NCI-H2029 (cell line): ENCODE data around the gene NDUFC2.
"Not testable (repeated sequence)": the region's sequence is repeated elsewhere in the genome, so short reads cannot be mapped to it uniquely, and the experiment has no call there.

Source experiments
- DNase-seq: peaks from one replicate; lab custom pipeline; 2025; lab: John Stamatoyannopoulos, UW

Gene NDUFC2

GRCh38 chr11:78079232-78080083, at the start of gene NDUFC2:
TSS of gene NDUFC2 (minus strand) at chr11:78079862. CDS start at chr11:78079744, 118 bp downstream.
- DNase-seq: peak; percentile 62

GRCh38 chr11:78127403-78127802, 47.7 kb upstream of the NDUFC2 start:
- no peak for DNase-seq

DNA sequence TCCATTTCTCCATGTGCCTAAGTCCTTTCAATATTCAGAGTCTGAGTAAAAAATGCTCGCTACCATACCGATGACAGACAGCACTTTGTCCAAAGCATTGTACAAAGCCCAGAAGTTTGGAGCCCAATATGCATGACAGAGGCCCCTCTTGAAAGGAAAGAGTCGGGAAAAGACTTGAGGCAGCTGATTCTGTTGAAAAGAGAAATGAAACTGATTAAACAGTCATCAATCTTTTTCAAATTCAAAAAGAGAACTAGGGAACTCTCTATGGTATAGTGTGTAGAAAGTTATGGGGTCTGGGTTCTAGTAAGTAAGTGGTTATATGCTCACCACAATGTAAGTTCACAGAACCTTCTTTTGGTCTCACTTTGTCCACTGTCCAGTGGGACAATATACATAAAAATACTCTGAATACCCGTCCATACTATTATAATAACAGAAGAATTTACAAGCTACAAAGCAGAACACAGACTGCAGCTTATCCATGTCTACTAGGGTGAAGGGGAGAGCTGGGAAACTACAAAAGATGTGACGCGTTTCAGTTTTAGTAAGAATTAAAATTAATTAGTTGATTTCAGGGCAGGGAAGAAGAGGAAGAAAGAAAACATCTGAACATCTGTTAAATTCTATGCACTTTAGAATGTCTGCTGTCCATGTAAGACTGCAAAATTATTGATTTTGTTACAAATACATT, 33.1 kb upstream of the NDUFC2 start:
- no peak for DNase-seq

DNA sequence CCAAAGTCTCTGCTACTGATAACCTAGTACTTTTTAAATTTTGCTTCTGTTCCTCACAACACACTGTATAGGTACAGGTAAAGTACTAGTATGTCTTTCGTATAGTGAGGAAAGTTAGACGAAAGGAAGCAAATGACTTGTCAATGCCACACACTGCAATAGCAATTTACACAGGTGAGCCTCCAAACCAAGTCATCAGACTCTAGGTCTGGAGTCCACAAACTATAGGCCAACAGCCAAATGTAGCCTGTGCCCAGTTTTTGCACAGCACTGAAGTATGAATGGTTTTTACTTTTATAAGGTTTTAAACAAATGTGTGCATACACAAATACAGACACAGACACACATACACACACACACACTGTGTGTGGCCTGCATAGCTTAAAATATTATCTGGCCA, 31.6 kb upstream of the NDUFC2 start:
- DNase-seq: no peak

GRCh38 chr11:78110830-78111229, 31.2 kb upstream of the NDUFC2 start:
- no peak for DNase-seq

- DNase-seq: no peak
Measured at GRCh38 chr11:78110351-78110750, 30.7 kb upstream of the NDUFC2 start.

DNA sequence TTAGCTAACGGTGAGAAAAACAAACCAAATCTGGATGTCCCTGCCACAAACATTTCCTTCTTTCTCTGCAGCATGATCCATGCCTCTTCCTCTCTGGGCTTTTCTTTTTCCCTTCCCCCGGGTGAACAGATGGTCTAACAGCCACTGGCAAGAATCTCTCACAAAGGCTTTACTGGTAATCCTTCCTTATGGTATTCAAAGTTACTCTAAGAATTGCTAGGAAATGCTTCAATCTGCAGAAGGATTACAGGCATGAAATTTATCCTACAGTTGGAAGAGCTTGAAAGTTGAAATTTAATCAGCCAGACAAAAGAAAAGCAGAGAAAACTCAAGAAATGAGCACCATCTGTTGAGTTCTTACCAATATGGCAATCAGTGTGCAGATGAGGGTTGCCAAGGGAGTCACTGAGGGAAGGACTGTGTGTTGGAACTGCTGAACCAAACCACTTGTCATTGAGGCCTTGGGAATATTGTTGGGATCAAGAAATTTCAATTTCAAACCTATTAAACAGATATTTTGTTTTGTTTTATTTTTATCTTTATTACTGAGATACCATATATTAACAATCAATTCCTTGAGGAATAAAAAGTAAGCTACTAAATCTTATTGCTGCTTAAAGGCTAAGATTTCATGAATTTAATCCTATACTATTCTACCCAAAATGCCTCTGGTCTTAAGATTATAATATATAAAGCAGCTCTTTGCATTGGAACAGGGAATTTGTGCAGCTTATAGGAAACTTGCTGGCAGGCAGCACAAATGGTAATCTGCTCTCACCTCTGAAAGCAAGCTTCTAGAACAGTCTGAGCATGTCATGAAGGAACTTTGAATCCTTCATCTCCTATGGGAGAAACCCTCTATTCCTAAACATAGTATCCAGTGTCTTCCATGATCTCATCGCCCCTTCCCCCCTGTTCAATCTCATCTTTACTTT, 29.7 kb upstream of the NDUFC2 start:
- DNase-seq: no peak

- DNase-seq: peak; percentile 32
Measured at GRCh38 chr11:78100676-78101472, 21.2 kb upstream of the NDUFC2 start.

DNA sequence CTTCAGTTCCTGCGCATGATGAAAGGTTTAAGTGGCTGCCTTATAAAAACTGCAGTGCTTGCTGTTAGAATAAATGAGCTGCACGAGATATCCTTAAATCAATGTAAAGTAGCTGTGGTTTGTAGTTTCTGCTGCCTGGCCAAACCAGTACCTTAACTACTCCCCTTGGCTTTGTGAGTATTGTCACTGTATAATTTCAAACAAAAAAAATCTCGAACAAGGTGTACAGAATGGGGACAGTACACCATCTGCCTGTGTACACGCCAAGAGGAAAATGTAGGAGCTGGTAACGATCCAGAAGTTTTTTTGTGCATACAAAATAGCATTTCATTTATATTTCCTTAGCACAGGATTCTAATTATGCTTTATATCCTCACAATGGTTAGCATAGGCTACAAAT, 20.6 kb upstream of the NDUFC2 start:
- peak; percentile 21 for DNase-seq

DNA sequence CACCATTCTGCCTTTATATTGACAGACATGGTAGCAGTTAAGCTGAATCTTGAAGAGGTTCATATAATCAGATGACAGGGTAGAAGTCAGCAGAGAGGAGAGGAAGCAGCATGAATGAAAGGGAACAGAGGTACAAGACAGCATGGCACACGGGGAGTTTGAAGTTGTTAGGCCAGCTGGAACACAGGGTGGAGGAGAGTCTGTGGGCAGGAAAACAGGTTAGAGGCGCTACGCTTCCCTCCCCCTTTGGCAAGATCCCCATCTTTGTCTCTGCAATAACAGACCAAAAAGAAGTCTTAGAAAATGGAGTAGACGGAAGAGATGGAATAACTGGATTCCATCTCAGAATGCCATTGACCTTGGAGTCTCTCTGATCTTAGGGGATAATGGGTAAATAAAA, 20.0 kb upstream of the NDUFC2 start:
- DNase-seq: no peak

GRCh38 chr11:78097666-78098385, 18.2 kb upstream of the NDUFC2 start:
- DNase-seq: no peak

GRCh38 chr11:78094250-78094649, 14.6 kb upstream of the NDUFC2 start:
- no peak for DNase-seq

- not testable (repeated sequence) for DNase-seq
Measured at GRCh38 chr11:78086521-78087074, 6.9 kb upstream of the NDUFC2 start.

GRCh38 chr11:78085972-78086371, 6.3 kb upstream of the NDUFC2 start:
- DNase-seq: no peak

DNA sequence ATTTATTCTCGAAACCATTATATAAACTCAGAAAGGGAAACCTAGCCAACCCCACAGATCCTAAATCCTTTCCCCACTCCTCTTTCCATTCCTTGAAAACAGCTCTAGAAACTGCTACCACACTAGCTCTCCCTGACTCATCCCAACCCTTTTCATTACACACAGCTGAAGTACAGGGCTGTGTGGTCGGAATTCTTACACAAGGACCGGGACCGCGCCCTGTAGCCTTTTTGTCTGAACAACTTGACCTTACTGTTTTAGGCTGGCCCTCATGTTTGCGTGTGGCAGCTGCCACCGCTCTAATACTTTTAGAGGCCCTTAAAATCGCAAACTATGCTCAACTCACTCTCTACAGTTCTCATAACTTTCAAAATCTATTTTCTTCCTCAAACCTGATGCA, 4.8 kb upstream of the NDUFC2 start:
- DNase-seq: not testable (repeated sequence)

DNA sequence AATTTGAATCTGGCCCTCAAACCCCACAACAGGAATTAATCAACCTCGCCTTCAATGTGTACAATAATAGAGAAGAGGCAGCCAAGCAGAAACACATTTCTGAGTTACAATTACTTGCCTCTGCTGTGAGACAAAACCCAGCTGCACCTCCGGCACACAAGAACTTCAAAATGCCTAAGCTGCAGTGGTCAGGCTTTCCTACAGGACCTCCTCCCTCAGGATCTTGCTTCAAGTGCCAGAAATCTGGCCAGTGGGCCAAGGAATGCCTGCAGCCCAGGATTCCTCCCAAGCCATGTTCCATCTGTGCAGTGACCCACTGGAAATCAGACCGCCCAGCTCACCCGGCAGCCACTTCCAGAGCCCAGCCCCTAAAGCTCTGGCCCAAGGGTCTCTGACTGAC, 3.4 kb upstream of the NDUFC2 start:
- DNase-seq: no peak

DNA sequence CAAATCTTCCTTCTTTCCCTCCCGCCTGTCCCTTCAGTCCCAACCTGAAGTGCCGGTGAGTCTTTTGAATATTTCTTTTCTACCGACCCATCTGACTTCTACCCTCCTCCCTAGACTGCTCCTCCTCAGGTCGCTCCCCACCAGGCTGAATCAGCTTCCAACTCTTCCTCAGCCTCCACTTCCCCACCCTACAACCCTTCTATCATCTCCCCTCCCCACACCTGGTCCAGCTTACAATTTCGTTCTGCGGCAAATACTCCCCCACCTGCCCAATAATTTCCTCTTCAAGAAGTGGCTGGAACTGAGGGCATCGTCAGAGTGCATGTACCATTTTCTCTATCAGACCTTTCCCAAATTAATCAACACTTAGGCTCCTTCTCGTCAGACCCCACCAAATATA, 2.5 kb upstream of the NDUFC2 start:
- no peak for DNase-seq

- DNase-seq: no peak
Measured at GRCh38 chr11:78081583-78081982, 1.9 kb upstream of the NDUFC2 start.

DNA sequence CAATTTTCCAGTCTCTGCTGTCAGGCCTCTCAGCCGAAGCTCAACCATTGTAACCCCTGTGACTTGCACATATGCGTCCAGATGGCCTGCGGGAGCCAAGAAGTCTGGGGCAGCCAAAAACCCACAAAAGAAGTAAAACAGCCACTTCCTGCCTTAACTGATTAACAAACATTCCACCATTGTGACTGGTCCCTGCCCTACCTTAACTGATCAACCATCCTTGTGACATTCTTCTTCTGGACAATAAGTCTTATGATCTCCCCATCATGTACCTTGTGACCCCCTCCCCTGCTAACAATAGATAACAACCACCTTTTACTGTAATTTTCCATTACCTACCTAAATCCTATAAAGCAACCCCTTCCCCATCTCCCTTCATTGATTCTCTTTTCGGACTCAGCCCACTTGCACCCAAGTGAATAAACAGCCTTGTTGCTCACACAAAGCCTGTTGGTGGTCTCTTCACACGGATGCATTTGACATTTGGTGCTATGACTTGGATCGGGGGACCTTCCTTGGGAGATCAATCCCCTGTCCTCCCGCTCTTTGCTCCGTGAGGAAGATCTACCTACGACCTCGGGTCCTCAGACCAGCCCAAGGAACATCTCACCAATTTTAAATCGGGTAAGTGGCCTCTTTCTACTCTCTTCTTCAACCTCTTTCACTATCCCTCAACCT, 1.3 kb upstream of the NDUFC2 start:
- DNase-seq: no peak
